ENCODE results near the gene BMP10.

- no peak for TF ChIP-seq EZH2phosphoT487 (IDR thresholded peaks at IDR 0.05)
- no peak for TF ChIP-seq CTCF (IDR thresholded peaks at IDR 0.05)
- no peak for TF ChIP-seq EZH2 (IDR thresholded peaks at IDR 0.05)
Measured at GRCh38 chr2:68913359-68913758, 42.2 kb upstream of the BMP10 start.

Data from neural progenitor cell (in vitro differentiated cells).